ENCODE measurements around the gene CSRNP3.

The CSRNP3 gene

GRCh38 chr2:165692906-165693305 lies 223.4 kb downstream of the CSRNP3 start:
- DNase-seq, result no peak

DNA sequence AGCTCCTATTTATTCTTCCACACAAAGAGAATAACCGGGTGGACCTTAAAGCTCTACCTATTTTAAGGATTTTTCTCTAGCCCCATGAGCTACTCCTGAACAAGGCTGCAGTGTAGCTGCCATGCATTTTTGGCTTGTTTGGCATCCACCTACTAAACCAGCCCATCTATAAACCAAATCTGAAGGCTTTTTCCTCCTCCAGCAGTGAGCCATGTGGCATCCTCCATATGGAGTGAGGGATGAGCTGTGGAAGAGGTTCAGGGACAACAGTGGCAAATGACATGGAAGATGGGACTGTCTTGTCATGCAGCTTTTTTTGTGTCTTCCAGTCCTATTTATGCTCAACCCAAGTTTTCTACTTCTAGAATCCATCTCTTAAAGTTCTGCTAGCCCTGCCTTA lies 224.3 kb downstream of the CSRNP3 start:
- no peak for DNase-seq

- DNase-seq, result no peak
Observed at GRCh38 chr2:165697748-165698443, 228.4 kb downstream of the CSRNP3 start.

DNA sequence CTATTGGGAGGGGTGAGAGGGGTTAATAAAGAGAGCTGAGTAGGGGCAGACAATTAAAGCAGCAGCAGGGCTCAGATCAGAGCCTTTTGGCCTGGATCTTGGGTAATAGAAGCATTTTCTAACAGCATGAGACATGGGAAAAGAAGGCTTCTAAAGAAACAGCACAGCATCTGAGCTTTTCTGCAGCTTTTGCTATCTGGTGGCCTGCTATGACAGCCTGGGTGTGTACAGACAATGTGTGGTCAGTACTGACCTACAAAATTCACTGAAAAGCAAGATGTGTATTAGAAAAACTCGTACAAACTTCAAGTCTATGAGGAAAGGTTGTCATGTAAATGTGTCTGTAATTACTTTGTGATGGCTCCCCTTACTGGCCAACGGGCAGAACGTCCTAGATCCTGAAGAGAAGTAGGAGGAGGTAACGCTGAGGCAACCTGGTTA lies 229.0 kb downstream of the CSRNP3 start:
- DNase-seq, result peak; percentile 15

DNA sequence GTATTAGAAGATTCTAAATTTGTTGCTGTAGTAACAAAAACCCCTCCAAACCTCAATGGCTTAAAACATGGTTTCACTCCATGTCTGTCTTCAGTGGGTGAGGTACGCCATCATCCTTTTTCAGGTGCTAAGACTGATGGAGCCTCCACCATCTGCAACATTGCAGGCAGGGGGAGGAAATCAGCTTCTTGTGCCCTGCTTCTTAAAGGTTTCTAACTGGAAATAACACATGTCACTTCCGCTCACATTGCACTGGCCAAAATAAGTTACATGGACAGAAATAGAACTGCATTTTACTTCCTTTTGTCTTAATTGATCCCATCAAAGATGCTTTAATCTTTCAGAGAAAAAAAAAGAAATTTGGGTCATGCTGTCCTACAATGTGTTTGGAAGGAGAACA lies 230.4 kb downstream of the CSRNP3 start:
- no peak for DNase-seq

GRCh38 chr2:165700531-165700930 lies 231.0 kb downstream of the CSRNP3 start:
- no peak for DNase-seq

- DNase-seq, result no peak
Observed at GRCh38 chr2:165701147-165701546, 231.6 kb downstream of the CSRNP3 start.

- DNase-seq, result no peak
Observed at GRCh38 chr2:165706960-165707487, 237.5 kb downstream of the CSRNP3 start.

DNA sequence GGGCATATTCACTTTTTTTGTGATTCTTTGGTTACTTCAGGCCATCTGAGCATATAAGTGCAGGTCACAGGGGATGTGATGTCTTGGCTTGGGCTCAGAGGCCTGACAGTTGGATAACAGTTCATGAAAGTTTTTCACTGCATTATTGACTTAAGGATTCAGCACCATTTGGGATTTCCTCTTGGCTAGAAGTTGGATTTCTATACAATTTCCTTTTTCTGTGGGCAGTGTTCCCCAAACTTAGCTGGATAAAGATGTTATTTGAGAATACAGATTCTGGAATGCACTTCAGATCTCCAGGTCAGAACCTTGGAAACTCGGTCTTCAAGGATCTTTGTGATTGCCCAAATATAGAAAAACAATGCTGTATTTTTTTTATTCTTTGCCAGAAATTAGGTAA lies 246.6 kb downstream of the CSRNP3 start:
- DNase-seq, result no peak

DNA sequence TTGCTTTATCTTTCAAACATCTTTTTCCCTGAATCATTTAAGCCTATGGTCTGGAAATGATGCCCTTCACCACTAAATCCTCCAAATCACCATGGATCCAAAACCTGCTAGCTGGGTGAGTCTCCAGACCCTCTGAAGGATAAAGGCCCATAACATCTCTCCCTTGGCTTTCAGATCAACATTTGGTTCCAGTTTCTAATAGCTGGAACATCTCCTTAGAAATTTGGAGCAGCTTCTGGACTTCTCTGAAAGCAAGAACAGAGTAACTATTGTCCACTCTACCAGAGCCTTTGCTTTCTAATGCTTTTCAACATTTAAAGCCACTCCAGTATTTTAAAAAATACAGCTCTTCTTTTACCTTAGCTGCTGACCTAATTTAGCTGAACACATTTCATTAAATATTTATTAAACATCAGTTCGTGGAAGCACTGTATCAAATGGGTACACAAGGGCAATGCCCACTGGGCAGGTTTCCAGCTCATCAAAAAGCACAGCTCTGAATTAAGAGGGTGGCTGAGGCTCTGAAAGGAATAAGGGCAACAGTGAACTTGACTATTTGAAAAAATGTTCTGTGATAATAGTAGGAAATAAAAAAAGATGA lies 249.2 kb downstream of the CSRNP3 start:
- DNase-seq, result no peak

- no peak for DNase-seq
Observed at GRCh38 chr2:165720511-165720910, 251.0 kb downstream of the CSRNP3 start.

DNA sequence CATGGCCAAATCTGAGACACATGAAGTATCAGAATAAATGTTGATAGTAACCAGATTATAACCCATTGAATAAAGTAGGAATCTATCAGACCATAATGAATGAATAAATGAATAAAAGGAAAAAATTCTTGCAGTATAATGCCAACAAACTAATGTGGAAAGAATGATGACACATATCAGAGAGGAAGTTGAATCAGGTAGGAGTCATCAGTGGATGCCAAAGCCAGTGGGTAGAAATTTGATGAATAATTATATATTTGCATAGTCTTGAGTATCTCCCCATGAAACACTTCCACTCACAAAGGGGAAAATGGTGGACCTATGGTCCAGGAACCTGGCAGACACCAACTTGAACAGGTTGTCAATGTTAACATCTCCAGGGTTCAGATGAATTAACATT lies 255.9 kb downstream of the CSRNP3 start:
- no peak for DNase-seq

Measured in SHP77 treated with DMSO at 0.1 percent for 48 hours (cell line).